ENCODE measurements around the gene GDF7.
A peak's percentile ranks its signal among the peaks of the same experiment; 100 is the strongest.

Gene GDF7

DNA sequence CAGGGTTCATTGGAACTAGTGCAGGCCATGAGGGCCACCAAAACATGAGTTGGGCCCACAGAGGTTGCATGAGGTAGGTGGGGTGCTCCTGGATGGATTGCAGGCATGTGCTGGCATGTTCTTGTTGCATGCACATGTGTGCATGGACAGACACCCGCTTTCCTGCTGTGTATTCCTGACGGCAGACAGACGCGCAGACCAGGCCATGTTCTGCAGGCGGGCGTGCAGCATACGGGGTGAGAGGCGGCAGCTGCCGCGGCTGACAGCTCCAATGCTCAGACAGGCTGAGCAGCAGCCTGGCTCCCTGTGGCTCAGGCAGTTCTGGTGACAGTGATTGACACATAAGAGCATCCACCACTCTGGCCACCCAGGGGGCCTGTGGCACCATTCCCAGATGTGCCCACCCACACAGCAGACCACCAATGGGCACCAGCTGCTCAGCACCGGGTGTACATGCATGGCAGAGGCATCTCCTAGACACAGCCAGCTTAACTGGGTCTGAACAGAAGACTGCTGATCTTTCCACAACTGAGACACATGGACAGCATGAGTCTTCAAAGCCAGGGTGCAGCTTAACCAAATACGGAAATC is 37.3 kb upstream of the GDF7 start:
- no peak for DNase-seq

GRCh38 chr2:20630967-20631366 is 36.0 kb upstream of the GDF7 start:
- no peak for DNase-seq

DNA sequence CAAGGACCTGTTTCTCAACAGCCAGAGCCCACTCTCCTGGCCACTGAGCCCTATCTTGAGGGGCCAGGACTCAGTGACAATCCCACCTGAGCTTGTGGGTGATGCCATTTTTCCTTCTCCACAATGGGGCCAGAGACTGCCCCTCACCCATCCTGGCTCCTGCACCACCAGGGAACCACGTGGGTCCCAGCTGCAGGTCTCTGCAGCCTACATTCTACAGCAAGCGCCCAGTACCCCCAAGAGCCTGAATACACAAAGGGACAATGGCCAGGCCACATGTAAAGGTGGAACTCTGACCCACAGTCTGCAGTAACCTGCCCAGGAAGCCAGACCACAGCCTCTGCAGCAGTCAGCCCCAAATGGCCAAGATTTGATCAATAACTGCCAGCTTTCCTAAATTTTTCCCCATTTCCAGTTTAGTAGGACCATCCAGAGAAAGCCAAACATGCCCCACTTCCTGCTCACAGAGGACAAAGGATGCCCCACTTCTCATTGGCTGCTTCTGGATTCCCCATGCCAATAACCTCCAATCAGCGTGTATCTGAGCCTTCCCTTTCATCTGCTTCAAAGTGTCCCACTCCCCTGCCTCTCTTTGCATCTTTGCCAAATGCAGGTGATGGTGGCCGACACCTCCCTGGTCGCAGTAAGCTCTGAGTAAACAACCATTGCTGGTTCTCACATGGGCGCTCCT is 35.2 kb upstream of the GDF7 start:
- no peak for DNase-seq

- DNase-seq: no peak
These were observed 34.4 kb upstream of the GDF7 start for GRCh38 chr2:20632446-20632990.

GRCh38 chr2:20633001-20633400 is 33.9 kb upstream of the GDF7 start:
- DNase-seq: no peak

DNA sequence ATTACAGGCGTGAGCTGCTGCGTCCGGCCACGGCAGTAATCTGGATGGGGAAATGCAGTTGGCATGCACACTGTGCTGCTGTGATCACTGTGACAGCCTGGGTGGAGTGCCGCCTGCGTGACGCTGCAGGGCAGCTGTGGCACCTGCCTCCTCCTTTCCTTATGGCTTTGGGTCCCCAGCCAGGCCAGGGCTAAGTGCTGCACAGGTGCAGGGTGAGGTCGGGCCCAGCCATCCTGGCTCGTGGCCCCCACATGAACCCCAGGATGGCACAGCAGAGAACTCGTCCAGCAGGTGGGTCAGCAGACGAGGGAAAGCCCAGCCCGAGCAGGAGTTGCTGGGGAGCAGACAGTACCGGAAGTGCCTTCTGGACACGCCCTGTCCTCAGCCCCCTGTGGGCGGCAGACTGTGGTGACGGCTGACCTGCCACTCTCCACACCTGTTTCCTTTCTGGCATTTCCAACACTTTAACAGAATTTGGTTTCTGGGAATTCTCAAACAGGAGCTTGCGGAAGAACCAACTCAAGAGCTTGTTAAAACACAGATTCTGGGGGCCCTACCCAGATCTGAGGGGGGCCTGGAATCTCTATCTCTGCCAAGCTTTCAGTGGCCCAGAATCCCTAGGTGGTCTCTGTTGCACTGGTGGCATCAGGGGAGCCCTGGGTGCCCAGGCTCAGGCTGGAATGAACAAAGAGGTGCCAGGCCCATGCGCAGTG is 33.0 kb upstream of the GDF7 start:
- DNase-seq: no peak

- DNase-seq: no peak
These were observed 32.3 kb upstream of the GDF7 start for GRCh38 chr2:20634507-20635112.

GRCh38 chr2:20635113-20635510 is 31.8 kb upstream of the GDF7 start:
- no peak for DNase-seq

DNA sequence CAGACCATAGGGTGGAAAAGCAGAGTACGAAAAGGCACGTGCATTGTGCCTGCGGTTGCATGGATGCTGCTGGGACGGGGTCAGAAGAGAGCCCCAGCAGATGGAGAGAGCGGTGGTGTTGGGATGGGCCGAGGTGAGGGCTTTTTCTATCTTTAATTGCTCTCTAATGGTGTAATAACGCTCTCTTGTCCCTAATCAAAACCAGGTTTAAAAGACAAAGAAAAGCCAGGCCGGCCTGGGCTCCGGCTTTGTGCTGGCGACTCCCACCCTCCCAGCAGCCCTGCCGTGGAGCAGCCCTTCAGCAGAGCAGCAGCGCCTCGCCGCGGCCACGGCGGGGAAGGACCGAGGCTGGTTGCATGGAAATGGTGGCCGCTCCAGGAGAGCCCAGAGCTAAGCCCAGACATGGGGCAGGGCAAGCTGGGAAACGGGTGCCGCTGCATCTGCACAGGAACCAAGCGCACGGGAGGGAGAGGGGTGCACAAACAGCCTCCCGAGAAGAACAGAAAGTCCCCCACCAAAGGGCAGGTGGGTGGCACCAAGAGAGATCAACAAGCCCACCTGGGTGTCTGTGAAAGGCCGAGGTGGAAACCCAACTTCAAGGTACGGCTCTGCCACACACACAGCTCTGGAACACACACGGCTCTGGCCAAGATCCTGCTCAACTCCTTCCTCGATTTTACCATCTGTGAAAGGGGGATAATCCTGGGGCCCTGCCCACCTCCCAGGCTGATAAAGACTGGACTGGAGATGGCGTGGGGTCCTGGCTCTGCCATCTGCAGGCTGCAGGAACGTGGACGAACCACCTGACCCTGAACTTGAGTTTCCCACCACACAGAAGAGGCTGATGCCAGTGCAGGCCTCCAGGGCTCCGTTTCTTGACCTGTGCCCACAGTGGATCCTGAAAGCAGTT is 31.0 kb upstream of the GDF7 start:
- peak; percentile 34 for DNase-seq

DNA sequence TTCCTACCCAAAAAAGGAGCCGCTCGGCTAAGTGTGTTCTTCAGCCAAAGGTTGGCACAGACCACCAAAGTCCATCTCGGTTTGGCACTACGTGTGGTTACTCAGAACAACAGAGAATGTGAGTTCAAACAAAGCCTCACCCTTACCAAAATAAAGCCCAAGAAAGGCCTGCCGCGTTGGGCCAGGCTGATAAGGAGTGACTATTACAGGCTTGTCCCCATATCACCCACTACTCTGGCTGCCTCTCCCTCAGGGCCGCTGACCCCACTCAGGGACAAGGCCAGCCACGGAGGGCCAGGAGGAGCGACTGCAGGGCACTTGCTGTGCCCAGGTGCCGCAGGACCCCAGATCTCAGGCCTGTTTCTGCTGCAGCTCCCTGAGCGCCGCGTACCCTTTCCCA is 29.8 kb upstream of the GDF7 start:
- no peak for DNase-seq

- no peak for DNase-seq
These were observed 28.9 kb upstream of the GDF7 start for GRCh38 chr2:20638014-20638413.

DNA sequence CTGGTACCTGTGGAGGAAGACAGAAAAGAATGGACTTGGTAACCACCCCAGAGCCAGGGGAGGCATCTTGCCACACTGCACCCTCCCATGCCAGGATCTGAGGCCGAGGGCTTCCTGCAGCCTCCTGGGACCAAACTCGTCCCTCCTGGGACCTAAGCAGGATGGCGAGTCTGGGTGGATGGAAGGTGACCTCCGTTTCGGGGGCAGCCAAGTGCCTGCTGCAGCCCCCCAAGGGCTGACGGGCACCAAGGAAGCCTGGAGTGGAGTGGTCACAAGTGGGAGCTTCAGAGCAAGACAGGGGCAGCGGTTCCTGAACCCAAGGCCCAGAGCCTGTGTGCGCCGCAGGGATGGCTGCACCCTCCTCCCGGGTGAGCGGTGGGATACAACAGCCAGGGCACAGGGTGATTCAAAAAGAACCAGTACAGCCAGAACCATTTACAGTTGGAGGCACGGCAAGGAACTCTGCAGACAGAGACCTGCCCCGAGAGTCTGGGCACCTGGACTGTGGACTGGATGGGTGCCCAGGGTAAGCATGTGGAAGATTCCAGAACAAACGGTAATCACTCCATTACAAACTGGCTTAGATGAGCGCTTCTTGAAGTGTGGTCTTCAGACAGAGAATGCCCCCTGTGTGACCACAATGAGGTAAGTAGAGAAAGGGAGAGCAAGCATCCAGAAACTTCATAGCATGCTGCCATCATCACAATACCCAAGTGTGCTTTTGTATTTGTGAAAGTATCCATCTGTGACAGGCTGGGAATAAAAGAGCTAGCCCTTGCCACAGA is 28.1 kb upstream of the GDF7 start:
- DNase-seq: no peak

DNA sequence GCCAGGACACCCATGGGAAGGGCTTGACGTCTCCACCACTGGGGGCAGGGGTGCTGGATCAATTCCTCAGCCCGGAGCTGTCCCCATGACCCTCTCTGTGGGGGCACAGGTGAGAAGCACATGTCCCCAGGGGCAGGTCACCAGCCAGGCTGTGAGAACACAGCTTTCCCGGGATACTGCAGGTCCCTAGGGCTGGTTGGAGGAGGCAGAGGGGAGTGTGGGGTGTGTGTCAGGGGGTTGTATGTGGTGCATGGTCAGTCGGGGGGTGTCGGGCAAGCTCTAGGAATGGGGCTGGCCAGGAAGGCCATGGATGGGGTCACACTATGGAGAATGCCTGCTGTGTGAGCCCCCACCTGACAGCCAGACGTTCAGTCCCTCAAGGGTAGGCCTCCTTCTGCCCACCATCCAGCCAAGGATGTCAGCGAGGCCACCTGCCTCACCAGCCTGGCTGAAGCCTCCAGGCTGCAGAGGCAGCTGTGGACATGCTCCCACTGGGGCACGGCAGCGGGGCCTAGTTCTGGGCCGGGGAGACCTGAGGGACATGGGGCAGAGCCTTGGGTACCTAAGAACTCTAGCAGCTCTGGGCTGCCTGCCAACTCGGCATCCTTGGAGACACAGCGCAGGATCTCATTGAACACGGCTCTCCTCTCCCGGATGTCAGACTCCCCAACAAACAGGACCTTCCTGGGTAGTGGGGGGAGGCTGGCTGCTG is 26.4 kb upstream of the GDF7 start:
- DNase-seq: no peak

DNA sequence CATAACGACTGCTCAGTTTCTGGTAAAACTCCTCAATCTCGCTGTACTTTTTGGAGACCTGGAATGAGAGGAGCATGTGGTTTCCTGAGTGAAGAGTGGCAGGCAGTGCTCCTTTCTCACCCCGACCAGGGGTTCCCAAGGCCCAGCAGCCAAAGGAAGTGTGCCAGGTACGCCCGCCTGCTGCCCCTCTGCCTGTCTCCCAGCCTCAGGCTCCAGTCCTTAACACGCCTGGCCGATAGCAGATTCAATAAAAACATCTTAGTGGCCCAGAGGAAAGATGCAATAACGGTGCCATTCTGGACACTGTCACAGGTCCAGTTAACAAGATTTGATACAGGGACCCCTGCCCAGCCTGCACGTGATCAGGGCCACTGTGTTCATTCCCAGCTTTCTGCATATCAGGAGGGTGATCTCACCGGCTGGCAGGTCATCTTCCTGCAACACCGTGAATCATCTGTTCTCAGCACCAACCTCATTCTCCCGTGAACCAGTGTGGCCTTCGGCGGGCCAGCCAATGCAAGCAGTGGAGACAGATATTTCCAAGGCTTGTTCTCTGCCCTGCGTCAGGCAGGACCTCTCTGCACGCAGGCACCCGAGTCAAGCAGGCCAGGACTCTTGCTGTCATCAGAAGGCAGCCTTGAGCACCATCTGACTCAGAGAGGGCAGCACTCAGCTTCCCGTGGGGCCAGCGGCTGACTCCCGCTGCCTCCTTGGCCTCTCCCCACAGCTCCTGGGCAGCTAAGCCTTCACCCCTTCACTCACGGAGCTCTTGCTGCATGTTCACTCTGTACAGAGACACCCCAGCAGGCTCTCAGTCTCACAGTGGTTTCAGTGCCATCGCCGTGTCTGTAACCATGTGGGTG is 25.6 kb upstream of the GDF7 start:
- no peak for DNase-seq

DNA sequence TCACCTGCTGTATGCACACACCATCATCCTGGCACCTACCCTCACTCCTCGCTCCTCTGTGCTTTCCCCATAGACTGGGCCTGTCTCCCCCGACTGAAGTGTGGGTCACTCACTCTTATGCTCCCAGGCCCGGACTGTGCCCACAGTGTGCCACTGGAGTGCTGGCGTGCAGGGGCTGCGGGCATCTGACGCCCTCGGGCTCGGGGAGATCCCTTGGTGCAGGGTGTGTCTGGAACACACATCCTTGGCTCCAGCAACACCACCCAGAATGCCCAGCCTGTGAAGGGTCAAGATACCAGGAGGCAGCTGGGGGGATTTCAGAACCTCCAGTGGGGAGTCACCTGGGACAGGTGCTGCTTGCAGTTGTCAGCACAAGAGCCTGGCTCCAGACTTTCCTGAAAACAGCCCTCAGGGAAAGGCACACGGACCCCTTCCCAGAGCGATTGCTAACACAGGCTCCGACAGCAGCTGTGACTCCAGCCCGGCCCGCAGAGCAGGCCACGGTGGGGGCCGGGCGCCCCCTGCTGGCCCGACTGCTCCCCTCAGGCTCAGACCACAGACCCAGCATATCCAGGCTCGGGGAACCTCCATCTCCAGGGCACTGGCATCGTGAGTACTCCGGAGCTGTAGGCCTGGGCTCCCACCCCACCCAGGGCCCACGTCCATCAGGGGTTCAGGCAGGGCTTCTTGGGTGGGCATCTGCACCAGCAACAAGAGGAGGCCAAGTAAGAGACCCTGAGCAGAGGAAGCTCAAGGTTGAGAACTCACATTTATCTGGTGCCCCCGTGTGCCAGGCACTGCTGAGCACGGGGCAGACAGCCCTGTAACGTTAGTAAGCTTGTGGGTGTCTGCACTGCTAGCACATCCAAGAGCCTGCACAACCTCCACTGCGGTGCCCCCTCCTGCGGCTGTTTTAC is 24.6 kb upstream of the GDF7 start:
- DNase-seq: peak; percentile 41

DNA sequence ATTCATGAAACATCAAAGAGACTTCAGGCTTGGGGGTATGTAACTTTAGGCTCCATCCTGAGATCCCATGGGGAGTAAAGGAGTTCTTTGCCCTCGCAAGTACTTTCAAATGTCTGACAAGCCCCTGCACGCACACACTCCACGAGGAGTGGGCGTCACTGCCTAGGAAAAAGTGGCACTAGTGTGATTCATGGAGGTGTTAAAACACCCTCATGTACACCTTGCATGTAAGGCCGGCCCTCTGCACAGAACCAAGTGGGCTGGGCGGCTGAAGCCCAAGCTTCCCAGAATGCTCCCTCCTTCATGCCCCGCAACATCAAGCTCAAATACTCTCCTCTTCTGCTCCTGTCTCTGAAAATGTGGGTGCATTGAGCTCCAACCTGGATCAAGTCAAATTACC is 23.9 kb upstream of the GDF7 start:
- no peak for DNase-seq

DNA sequence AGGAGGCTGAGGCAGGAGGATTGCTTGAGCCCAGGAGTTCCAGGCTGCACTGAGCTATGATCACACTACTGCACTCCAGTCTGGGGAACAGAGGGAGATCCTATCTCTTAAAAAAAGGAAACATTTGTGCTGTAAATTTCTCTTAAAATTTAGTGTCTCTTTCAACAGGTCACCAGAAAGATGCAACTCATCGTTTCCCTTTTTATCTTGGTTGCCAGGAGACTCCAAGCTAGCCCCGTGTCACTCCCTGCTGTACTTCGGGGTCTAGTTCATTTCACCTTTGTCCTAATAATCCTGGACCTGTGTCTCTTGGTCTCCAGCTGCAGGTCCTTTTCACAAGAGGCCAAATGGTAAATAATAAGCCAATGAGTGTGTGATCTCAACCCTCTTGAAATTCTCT is 23.1 kb upstream of the GDF7 start:
- DNase-seq: no peak

- no peak for DNase-seq
These were observed 21.6 kb upstream of the GDF7 start for GRCh38 chr2:20645301-20645701.

GRCh38 chr2:20645761-20646160 is 21.2 kb upstream of the GDF7 start:
- DNase-seq: no peak
